RWPE1 (cell line): Measurements from ENCODE around the gene LMX1A.

Source experiments
- CTCF ChIA-PET: fragments of 350-600 bp; sonication (Branson Sonifier 250); formaldehyde crosslinking; extraction: SDS; loops from one replicate; lab custom pipeline; 2021; lab: Yijun Ruan, JAX
- POLR2A ChIA-PET: fragments of 400-600 bp; formaldehyde crosslinking; extraction: SDS; loops from one replicate; lab custom pipeline; 2020; ENCODE audit warnings: antibody characterized with exemption; ENCODE audit not compliant: low non-redundant PET; lab: Yijun Ruan, JAX
- DNase-seq: peaks from one replicate; pipeline ENCODE4 v3.0.0; 2012; ENCODE audit warnings: low spot score
- H3K27ac ChIP-seq: fragments of 450-650 bp; 2 replicates; pipeline ENCODE4 v1.5.1; 2017
- TF ChIP-seq, protein P1 (sequence below): fragments of 450-650 bp; conservative IDR thresholded peaks from 2 replicates; pipeline ENCODE4 v1.5.1; 2017; ENCODE audit warnings: low read depth, mild to moderate bottlenecking

Gene LMX1A

GRCh38 chr1:165369255-165369848 is 12.8 kb upstream of the LMX1A start:
- ChIA-PET POLR2A (no interaction called here), CTCF (interaction anchor here (0.6 to 1.9 kb wide), 14 partner anchors 14 to 1266 kb away, joined by 3 to 7 read pairs (median 3); no protein-coding TSS in a partner anchor)
- peak; percentile 46 for DNase-seq
- no peak overlapping the region for H3K27ac ChIP-seq
- TF ChIP-seq, protein P1, sequence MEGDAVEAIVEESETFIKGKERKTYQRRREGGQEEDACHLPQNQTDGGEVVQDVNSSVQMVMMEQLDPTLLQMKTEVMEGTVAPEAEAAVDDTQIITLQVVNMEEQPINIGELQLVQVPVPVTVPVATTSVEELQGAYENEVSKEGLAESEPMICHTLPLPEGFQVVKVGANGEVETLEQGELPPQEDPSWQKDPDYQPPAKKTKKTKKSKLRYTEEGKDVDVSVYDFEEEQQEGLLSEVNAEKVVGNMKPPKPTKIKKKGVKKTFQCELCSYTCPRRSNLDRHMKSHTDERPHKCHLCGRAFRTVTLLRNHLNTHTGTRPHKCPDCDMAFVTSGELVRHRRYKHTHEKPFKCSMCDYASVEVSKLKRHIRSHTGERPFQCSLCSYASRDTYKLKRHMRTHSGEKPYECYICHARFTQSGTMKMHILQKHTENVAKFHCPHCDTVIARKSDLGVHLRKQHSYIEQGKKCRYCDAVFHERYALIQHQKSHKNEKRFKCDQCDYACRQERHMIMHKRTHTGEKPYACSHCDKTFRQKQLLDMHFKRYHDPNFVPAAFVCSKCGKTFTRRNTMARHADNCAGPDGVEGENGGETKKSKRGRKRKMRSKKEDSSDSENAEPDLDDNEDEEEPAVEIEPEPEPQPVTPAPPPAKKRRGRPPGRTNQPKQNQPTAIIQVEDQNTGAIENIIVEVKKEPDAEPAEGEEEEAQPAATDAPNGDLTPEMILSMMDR, result peak; percentile 84

DNA sequence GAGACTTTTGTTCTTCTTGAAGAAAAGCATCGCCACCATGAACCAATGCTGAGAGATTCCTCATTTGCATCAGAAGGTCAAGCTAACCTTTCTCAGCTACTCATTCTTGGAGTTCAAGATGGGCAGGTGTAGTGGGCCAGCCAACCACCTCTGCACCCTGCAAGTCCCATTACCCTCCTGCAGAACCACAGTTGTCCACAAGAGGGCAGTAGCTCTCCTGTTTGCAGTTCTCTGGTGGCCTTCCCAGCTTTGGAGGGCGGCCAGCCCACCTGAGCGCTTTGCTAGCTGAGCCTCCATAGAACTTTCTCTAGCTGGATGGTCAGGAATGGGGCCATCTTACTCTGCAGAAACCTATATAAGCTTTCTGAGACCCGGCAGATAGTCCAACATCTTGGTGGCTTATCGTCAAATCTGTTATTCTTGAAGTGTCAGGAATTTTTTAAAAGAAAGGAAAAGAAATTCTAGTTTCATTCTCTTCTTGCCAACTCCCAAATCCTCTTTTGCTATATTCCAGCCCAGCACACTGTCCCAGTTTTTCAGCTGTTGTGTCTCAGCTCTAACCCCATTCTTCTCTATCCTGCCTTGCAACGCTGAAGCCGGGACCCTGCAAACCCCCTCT is 11.0 kb upstream of the LMX1A start:
- TF ChIP-seq, protein P1, result peak; percentile 93
- ChIA-PET CTCF (interaction anchor here (0.5 to 2.0 kb wide), 21 partner anchors 9 to 527 kb away, joined by 3 to 14 read pairs (median 4); no protein-coding TSS in a partner anchor), POLR2A (no interaction called here)
- no peak overlapping the region for H3K27ac ChIP-seq
- DNase-seq, result peak; percentile 60

GRCh38 chr1:165365341-165365740 is 8.8 kb upstream of the LMX1A start:
- ChIA-PET POLR2A (no interaction called here), CTCF (interaction anchor here (0.5 to 0.6 kb wide), 2 partner anchors 145 to 225 kb away, joined by 3 to 4 read pairs; no protein-coding TSS in a partner anchor)
- TF ChIP-seq, protein P1, result no peak
- peak; percentile 42 for DNase-seq
- peak overlapping the region; percentile 76 for H3K27ac ChIP-seq

DNA sequence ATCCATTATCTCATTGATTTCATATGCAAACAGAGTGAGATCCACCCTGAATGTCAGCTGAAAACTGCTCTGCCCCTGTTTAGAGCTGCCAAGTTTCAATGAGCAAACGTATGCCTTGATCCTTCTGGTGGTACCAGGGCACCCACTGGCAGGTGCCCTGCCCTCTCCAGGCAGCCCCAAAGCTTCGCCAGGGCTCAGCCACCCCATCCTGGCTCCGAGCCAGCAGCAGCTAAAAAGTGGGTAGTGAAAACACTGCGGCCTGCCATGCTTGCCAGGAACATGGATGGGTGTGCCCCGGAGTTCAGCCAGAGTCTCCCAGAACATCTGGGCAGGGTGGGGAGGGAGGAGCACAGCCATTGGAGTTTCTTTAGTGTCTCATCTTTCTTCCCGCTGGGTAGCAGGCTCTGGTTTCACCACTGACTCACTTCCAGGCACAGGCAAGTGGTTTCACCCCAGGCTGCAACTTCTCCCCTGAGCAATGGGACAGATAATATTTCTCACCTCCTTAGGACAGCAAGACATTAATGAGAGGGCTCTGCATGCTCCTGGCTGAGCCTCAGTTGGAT is 8.1 kb upstream of the LMX1A start:
- DNase-seq, result peak; percentile 81
- CTCF ChIA-PET, result interaction anchor here (0.6 kb wide), 1 partner anchor 293 kb away, joined by 3 read pairs; no protein-coding TSS in a partner anchor
- POLR2A ChIA-PET, result no interaction called here

GRCh38 chr1:165356876-165357275 is 361 bp upstream of the LMX1A start:
- ChIA-PET CTCF (no interaction called here), POLR2A (no interaction called here)
- DNase-seq, result no peak
- TF ChIP-seq, protein P1, result no peak
- H3K27ac ChIP-seq, result no peak overlapping the region

More for the DNA sequence above, 8.1 kb upstream of the LMX1A start:
- TF ChIP-seq, protein P1, result no peak; the same call in 1 of the 2 replicates
- H3K27ac ChIP-seq, result peak overlapping the region; percentile 76

GRCh38 chr1:165355139-165355976 is 1.2 kb downstream of the LMX1A start:
- ChIA-PET POLR2A (no interaction called here), CTCF (interaction anchor here (0.6 to 1.6 kb wide), 3 partner anchors 12 to 44 kb away, joined by 3 to 7 read pairs (median 4); no protein-coding TSS in a partner anchor)
- no peak for DNase-seq
- TF ChIP-seq, protein P1, result no peak
- no peak overlapping the region for H3K27ac ChIP-seq
